GM19351 (cell line): ENCODE measurements around the gene SMCO2.

ENCODE experiments used
- ATAC-seq: cut with Tn5 transposase; IDR thresholded peaks from one replicate; pipeline ENCODE4 v1.9.1; 2021; ENCODE audit warnings: mild to moderate bottlenecking, moderate library complexity; ENCODE audit not compliant: unreplicated experiment

Gene SMCO2

DNA sequence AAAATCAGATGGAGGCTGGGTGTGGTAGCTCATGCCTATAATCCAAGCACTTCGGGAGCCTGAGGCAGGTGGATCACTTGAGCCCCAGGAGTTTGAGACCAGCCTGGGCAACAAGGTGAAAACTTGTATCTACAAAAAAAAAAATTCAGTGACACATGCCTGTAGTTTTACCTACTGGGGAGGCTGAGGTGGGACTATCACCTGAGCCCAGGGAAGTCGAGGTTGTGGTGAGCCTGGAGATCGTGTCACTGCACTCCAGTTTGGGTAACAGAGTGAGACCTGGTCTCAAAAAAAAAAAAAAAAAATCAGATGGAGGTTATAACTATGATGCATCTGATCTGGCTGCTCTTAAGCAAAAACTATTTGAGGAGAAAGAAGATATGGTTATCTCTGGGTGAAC is 50.9 kb downstream of the SMCO2 start:
- ATAC-seq: no peak

DNA sequence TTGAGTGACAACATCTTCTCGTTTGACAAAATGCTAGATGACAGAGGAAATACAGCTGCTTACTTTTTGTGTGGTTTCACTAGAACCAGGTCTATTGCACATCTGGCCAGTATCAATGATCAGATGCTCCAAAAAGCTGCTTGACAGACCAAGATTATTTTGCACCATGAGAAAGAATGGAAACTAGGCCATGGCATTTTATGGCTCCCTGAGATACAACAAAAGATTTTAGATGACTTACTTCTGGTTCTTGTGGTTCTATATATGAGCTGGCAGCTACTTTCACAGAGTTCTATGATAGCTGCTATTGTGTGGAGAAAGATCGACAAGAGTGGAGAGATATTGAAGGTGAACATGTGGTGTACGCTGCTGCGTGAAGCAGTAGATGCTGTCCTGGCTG is 51.6 kb downstream of the SMCO2 start:
- peak; percentile 96 for ATAC-seq

DNA sequence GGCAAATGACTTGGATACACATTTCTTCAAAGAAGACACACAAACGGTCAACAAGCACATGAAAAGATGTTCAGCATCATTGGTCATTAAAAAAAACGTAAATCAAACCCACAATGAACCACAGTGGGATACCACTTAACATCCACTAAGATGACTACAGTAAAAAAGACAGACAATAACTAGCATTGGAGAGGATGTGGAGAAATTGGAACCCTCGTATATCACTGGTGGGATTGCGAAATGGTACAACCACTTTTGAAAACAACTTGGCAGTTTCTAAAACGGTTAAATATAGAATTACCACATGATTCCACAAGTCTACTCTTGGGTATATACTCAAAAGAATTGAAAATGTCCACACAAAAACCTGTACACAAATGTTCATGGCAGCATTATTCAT is 52.2 kb downstream of the SMCO2 start:
- no peak for ATAC-seq

DNA sequence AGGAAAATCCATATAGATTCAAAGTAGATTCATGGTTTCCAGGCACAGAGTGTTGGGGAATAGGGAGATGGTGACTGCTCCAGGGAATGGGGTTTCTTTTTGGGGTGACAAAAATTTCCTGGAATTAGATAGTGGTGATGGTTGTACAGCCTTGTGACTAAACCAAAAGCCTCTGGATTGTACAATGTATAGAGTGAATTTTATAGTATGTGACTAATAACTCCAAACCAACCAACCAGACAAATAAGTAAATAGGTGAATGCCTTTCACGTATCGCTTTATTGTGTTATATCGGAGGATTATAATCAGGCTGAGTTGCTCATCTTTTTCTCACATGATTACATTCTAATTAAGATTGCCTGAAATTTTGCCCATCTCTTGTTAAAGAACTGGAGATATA is 52.8 kb downstream of the SMCO2 start:
- ATAC-seq: no peak

DNA sequence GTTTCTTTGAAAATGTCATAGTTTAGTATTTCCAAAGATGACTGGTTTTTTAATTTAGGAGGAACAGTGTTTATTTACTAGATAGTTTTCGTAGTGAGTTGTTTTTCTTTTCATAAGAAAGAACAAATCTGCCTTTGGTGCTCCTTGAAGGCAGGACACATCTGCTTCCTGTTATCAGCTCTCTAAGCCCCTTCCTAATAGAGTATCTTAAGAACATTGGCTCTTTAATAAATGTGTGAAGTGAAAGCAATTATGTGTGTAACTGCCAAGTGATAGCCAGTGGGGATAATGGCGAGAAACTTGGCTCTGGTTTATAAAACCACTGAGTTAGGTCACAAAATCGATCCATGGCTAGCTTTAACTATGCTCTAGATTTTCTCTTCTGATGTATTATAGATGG is 54.0 kb downstream of the SMCO2 start:
- ATAC-seq: no peak

DNA sequence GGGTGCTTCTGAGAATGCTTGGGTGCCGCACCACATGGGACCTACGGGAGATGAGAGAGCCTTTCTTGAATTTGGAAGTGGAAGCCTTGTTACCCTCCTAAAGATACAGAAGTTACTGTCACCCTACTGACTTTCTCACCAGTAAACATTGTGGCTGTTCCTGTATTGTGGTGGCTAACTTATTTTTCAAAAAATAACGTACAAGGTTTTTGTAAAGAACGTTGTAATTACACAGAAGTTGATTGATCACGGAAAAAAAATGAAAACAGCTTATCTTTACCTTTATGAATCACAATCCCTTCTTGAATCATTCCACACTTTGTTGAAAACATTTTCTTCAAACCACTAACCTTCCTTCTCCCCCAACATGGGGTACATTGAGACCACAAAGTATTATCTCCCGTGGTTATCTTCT is 55.5 kb downstream of the SMCO2 start:
- ATAC-seq: no peak

DNA sequence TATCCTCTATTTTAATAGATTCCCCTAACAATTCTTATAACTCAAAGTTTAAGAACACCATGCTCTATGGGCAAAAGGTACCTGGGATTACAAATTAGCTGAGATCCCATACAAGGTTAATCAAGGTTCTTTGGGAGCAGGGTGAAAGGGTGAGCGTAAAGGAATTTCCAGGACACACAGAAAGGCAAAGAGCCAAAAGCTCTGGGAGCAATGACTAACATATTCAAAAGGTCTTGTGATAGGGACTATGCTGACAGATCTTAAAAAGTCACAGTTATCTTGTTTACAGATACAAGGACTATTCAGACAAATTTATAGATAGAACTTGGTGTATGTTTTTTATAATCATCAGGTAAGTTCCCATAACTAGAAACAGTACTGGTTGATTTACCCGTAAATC is 58.0 kb downstream of the SMCO2 start:
- ATAC-seq: no peak

DNA sequence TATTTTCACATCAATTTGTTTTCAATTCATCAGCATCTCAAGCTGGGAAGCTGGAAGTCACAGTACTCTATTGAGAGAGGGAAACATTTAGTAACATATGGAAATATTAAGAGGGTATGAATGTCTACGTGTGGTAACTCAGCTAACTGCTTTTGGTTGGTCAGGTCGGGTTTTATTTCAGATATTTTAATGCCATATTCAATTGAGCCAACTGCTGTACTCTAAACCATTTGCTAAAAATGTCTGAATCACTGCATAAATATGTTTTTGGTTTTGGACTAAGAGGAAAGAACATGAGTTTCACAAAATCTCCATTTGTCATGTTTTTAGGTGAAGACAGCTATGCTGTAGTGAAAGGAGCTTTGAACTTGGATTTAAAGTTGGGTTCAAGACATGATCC is 58.6 kb downstream of the SMCO2 start:
- ATAC-seq: no peak

DNA sequence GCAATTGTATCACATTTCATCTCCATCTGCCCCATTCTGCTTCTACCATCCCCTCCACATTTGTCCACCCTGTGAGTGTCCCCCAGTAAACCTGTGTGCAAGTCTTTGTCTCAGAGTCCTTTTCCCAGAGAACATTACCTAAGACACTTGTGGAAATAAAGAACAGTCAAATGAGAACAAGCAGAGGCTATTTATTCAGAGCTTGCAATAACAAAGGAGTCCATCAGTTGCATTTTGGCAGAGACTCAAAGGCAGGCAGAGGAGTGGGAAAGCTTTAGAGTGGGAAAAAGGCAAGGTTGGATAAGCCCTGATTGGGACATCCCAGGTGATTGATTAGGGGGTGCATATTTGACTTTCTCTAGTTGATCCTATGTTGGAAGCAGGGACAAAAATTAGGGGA is 59.2 kb downstream of the SMCO2 start:
- no peak for ATAC-seq

DNA sequence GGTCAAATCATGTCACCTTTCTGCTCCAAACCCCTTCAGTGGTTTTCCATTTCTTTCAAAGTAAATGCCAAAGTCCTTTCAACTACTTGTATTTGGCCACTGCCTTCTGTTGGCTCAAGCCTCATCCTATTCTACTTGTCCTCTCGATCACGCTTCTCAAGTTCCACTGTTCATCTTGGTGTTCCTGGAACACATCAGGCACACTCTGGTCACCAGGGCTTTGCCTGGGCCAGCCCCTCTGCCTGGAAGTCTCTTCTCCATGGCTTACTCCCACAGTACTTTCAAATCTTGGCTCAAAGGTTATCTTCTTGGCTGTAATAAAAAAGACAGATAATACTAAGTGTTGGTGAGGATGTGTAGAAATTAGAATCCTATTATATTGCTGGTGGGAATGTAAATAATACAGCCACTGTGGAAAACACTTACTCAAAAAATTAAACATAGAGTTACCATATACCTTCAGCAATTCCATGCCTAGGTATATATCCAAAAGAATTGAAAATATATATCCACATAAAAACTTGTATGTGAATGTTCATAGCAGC is 60.2 kb downstream of the SMCO2 start:
- no peak for ATAC-seq

DNA sequence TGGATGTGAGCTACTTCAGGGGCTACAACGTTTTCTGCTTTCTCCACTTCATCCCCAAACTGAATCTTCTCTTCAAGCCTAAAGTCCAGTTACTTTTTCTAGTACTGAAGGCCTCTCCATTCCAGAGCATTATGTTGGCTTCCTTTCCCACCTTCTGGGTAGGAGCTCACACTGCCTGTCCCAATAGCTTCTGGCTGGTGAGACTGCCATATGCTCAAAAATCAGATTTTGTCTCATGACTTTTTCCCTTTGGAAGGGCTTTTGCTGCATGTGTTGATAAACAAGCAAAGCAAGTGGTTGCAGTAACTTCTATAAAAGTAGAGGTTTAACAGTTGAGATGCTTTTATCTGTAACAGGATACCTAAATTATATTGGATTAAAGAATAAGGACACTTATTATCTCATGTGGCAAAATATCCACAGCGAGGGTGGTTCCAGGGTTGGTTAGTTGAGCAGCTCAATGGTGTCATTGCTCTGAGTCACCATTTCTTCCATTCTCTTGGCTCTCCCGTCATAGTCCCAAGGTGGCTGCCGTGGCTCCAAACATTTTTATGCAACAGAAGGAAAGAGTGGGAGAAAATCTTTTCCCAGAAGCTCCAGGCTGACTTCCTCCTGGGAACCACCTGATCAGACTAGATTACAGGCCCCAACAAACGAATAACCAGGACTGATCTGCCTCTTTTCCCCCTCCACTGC is 62.3 kb downstream of the SMCO2 start:
- no peak for ATAC-seq

DNA sequence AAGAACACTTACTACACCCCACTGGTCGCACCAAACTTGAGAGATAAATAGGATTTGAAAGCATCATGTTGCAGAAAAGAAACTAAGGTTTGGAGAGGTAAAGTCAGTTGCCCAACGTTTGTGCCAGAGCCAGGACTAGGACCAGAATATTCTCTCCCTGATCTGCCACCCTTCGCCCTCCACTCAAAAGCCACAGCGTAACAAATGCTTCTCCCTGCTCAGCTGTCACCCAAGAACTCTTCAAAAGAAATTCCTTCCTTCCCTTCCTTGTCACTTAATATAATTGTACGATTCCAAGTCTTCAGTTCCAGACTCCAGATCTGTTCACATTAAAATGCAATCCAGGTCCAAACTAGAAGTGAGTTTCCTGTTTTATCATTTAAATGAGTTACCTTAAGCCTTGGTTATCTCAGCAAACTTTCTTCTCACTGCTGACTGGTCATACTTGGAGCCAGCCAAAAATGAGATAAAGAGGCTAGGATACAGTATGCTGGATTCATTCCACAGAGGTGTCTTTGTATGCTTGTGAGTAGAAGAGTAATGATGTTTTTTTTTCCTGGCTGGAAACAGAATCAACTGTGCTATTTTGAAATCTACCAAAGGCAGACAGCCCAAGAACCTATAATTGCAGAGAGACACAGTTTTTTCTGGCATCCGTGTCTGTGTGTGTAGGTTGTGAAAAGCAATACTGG is 64.6 kb downstream of the SMCO2 start:
- no peak for ATAC-seq

DNA sequence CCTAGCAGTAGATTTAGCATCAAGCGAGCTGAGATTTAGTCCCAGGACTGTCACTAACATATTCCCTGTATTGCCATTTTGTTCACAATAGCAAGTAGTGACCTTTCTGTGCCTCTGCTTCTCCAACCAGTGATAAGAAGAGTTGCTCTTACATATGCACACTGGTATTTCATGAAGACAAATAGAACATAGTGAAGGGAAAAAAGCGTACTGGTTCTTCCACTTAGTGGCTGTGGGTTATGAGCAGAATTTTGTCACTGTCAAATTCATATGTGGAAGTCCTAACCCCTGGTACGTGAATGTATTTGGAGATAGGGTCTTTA is 65.1 kb downstream of the SMCO2 start:
- ATAC-seq: no peak

DNA sequence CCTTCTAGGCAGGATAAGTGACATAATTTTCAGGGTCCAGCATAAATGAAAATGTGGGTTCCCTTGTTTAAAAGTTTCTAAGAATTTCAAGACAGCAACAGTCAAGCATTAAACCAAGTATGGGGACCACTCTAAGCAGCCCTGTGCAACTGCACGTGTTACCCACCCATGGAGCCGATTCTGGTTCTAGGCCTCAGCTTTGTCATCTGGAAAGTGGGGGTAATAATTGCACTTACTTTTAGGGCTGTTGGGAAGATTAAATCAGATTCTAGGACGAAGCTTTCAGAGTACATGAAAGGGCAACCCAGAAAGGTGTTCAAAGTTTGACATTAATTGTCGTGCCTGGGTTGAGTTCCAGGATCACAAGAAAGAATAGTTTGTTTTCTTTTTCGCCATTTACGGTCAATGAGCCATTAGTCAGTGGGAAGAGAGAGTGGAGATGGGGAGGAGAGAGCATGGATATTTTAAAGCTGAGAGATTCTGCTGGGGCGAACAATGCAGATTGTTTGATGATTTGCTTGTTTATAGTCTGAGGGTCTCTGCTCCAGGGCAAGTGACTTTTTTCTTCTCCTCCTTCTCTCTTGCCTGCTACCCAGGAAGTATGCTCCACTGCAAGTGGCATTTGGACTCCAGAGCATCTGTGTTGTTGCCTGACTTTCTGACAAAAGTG is 66.8 kb downstream of the SMCO2 start:
- ATAC-seq: no peak

DNA sequence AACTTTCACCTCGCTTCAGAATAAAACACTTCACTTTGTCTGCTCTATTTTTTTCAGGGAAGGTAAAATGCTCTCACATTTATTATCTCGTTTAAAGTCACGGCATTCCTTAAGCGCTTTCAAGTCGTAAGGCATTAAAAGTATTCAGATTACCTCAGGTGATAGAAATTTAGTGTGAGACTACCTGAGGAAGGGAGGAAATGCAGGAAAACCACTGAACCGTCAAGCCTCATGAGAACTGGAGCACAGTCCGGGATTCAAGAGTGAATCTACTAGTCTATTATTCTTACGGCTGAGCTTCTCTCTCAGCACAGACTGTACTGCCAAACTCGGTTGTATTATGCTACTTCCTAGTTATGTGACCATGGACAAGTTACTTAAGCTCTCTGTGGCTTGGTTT is 69.1 kb downstream of the SMCO2 start:
- no peak for ATAC-seq

DNA sequence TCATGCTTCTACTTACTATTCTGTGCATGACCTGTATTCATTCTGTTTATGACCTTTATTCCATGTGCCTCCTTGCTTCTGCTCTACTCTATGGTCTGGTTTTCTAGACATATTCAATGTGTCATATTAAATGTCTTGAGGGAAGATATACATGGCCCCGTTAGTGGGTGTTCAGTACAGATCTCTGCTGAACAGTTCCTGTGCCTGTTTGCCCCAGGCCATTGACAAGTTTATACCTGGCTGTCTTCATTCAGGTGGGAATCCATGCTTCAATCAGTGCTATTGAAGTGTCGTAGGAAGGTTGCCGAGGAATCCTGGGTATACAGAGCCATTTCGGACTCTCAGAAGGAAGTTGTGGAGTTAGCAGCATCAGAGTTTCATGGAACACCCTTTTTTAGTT is 70.1 kb downstream of the SMCO2 start:
- no peak for ATAC-seq

DNA sequence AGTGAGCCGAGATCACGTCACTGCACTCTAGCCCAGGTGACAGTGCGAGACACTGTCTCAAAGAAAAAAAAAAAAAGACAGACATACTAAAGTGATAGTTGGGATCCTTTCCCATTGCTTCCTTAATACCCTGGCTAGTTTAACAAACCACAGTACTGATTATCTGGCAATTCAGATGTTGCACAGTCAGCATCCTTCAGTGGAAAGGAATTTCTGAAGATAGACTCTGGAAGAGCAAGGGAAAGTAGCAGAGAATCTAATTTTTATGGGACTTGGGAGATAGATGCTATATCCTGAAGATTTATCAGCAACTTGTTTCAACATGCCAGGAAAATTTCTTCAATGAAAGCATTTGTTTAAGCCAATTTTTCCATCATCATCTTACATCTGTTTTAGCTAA is 71.0 kb downstream of the SMCO2 start:
- no peak for ATAC-seq

DNA sequence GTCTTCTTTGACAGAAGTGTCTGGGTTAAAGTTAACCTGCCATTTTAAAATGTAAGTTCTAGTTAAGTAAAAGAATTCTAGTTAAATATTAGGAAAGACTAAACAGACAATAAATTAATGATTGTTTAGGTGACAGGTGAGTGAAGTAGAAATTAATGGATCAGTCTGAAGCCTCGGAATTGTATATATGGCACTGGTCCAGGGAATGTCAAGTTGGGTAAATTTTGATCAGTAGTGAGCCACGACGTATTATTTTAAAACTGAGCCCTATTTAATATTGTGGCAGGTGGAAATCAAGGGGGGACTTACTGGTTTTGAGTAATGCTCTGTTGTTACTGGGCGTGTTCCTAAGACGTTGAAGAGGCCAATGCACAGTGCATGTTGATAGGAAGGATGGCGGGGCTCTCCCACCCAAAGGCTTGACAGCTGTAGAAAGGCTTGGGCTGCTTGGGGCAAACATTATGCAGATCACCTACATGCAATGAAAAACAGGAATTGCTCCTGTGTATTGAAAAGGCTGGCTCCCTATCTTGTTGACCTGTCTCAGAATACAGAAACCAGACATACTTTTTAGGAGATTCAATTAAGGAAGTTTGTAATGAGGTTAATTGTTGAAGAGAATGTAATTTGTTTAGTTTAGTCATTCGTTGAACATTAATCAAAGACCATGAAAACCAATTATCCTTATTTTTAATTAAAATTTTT is 71.6 kb downstream of the SMCO2 start:
- ATAC-seq: no peak

DNA sequence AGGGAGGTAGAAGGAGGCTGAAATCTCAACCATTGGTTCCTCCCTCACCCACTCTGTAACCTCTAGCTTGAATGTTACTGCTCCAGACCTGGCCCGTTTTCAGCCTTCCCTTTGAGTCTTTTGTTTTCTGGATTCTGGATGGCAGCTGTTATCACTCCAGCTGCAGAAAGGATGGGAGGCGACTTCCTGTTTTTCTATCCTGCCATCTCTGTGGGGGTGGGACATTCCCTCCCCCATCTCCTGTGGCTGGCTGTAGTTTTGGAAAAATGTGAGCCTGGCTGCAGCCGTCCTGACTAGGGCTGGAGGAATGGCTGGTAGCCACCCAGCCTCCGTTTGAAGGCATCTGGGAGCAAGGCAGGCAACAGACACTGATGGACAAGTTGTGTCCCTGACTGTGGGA is 74.5 kb downstream of the SMCO2 start:
- no peak for ATAC-seq

DNA sequence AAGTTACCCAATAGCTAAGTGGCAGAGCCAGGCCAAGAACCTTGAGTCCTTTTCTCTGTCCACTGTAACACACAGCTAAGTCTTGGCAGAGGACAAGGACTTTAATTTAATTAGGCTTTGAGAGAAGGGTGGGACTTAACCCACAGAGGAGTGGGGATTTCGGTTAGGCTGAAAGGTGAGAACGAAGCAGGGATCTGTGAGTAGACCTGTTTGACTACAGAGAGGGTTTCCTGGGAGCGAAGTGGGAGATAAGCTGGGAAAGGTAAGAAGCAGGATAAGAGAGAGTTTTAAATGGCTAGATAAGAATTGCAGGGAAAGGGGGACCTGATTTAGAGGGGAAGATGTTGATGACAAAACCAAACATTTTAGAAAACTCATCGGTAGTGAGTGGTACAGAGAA is 75.4 kb downstream of the SMCO2 start:
- ATAC-seq: no peak

DNA sequence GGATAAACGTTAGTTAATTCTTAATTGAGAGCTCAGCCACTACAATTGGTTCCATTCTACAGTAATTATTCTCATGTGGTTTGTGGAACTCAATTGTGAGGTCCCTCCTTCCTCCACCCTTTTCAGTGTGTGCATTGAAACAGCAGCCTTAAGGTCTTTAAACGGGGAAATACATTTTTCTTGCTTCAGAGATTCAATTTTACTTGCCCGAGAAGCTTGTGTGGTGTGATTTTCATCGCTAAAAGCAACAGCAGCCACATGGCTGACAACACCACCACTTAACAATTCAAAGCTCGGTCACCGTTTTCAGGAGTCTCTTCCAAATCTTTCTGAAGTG is 76.7 kb downstream of the SMCO2 start:
- ATAC-seq: peak; percentile 7
